GM23338 (cell line): ENCODE measurements around the gene MYF5. TPM values are rescaled to one million over a fixed set of nuclear protein-coding genes. Genes with fewer than 3 reads are reported as not detected.
A peak's percentile ranks its signal among the peaks of the same experiment; 100 is the strongest.

Source experiments
- ATAC-seq: fragments of 200-7000 bp; cut with Tn5 transposase; 3 replicates; pipeline ENCODE4 v1.9.1; 2020
- DNase-seq: peaks from one replicate; pipeline ENCODE4 v3.0.0-alpha.2; 2015; ENCODE audit warnings: low spot score
- H2AFZ ChIP-seq: fragments of 200-600 bp; sonication (generic); 2 replicates; pipeline ENCODE4 v1.8.0; 2016; ENCODE audit warnings: antibody characterized with exemption, mild to moderate bottlenecking, moderate library complexity
- H3F3A ChIP-seq: fragments of 200-600 bp; sonication (generic); replicated peaks from 2 replicates; pipeline ENCODE4 v1.8.0; 2017; ENCODE audit warnings: antibody characterized with exemption, mixed run types, low read depth
- H3K27ac ChIP-seq: fragments of 200-600 bp; sonication (generic); 2 replicates; pipeline ENCODE4 v1.6.1; 2016; ENCODE audit warnings: low read depth
- H3K27me3 ChIP-seq: fragments of 200-600 bp; sonication (generic); 2 replicates; pipeline ENCODE4 v1.8.0; 2016; ENCODE audit warnings: mild to moderate bottlenecking, mixed run types, moderate library complexity; ENCODE audit not compliant: insufficient read depth
- H3K36me3 ChIP-seq: fragments of 200-600 bp; sonication (generic); 2 replicates; pipeline ENCODE4 v1.8.0; 2016; ENCODE audit warnings: mild to moderate bottlenecking; ENCODE audit not compliant: insufficient read depth
- H3K4me1 ChIP-seq: fragments of 200-600 bp; sonication (generic); 2 replicates; pipeline ENCODE4 v1.8.0; 2016; ENCODE audit warnings: mild to moderate bottlenecking, moderate library complexity; ENCODE audit not compliant: insufficient read depth
- H3K4me2 ChIP-seq: fragments of 200-600 bp; sonication (generic); 2 replicates; pipeline ENCODE4 v1.7.1; 2017; ENCODE audit warnings: mixed run types
- H3K4me3 ChIP-seq: fragments of 200-600 bp; sonication (generic); 2 replicates; pipeline ENCODE4 v1.6.1; 2016; ENCODE audit warnings: mixed run types
- H3K79me2 ChIP-seq: fragments of 200-600 bp; sonication (generic); replicated peaks from 2 replicates; pipeline ENCODE4 v1.8.0; 2017; ENCODE audit warnings: mild to moderate bottlenecking; ENCODE audit not compliant: insufficient read depth
- H3K9me2 ChIP-seq: fragments of 200-600 bp; sonication (generic); 2 replicates; pipeline ENCODE4 v1.8.0; 2017; ENCODE audit not compliant: insufficient read depth
- H4K20me1 ChIP-seq: fragments of 200-600 bp; sonication (generic); replicated peaks from 2 replicates; pipeline ENCODE4 v1.8.0; 2017; ENCODE audit warnings: mild to moderate bottlenecking; ENCODE audit not compliant: insufficient read depth
- H3K27ac Mint-ChIP-seq: 2 replicates; pipeline ENCODE4 v1.8.0; 2020; ENCODE audit warnings: inconsistent platforms, mild to moderate bottlenecking, moderate library complexity, mixed read lengths
- H3K27me3 Mint-ChIP-seq: 3 replicates; pipeline ENCODE4 v1.8.0; 2022; ENCODE audit warnings: low read depth, mild to moderate bottlenecking, moderate library complexity, mixed read lengths, inconsistent platforms; ENCODE audit not compliant: insufficient read depth, poor library complexity
- H3K36me3 Mint-ChIP-seq: 3 replicates; pipeline ENCODE4 v1.8.0; 2021; ENCODE audit warnings: low read depth, mild to moderate bottlenecking, inconsistent platforms, moderate library complexity, mixed read lengths
- H3K4me1 Mint-ChIP-seq: 3 replicates; pipeline ENCODE4 v1.8.0; 2020; ENCODE audit warnings: mild to moderate bottlenecking, inconsistent platforms, mixed read lengths
- H3K4me3 Mint-ChIP-seq: 3 replicates; pipeline ENCODE4 v1.8.0; 2021; ENCODE audit warnings: moderate library complexity, mild to moderate bottlenecking, inconsistent platforms, mixed read lengths
- H3K9me3 Mint-ChIP-seq: 3 replicates; pipeline ENCODE4 v1.8.0; 2020; ENCODE audit warnings: moderate library complexity, mild to moderate bottlenecking, inconsistent platforms, mixed read lengths
- CREB1 ChIP-seq: fragments of 250-450 bp; sonication (Bioruptor Pico); IDR thresholded peaks from 2 replicates; pipeline ENCODE4 v1.5.0; 2020; ENCODE audit warnings: low read depth, mild to moderate bottlenecking, moderate library complexity
- EZH2 ChIP-seq: fragments of 200-600 bp; sonication (generic); IDR thresholded peaks from one replicate; pipeline ENCODE4 v1.8.0; 2017; ENCODE audit warnings: antibody characterized with exemption, mild to moderate bottlenecking, low read depth; ENCODE audit not compliant: unreplicated experiment
- ZNF114 ChIP-seq: fragments of 250-450 bp; sonication (Bioruptor Pico); IDR thresholded peaks from 2 replicates; pipeline ENCODE4 v1.5.0; 2020; ENCODE audit warnings: mild to moderate bottlenecking, moderate library complexity
- ZNF331 ChIP-seq: fragments of 250-450 bp; sonication (Bioruptor Pico); IDR thresholded peaks from 2 replicates; pipeline ENCODE4 v1.5.0; 2020; ENCODE audit warnings: low read depth, mild to moderate bottlenecking, moderate library complexity
- ZNF462 ChIP-seq: fragments of 250-450 bp; sonication (Bioruptor Pico); IDR thresholded peaks from 2 replicates; pipeline ENCODE4 v1.5.0; 2020; ENCODE audit warnings: mild to moderate bottlenecking, moderate library complexity
- polyA plus RNA-seq: library from polyadenylated mRNA; unstranded; fragments of >200 nt; fragmentation: Nextera tagmentation; extraction: Ambion mirVana; gene quantifications from 2 replicates; pipeline ENCODE4 v1.2.1, GENCODE V29; 2016
- total RNA-seq: library from RNA; depleted of rRNA; stranded (reverse); fragments of >200 nt; shearing (Covaris generic); gene quantifications from 2 replicates; pipeline ENCODE4 v1.2.3, GENCODE V29; 2014
- TF ChIP-seq, protein P1 (sequence below): IDR thresholded peaks from 2 replicates; pipeline ENCODE4 v1.6.1; 2016; ENCODE audit warnings: antibody characterized with exemption

Gene MYF5
- total and polyA plus RNA-seq, 2 experiments from 2014 or later, result not detected

- no peak overlapping the region for H3K27ac Mint-ChIP-seq
- peaks cover 67% of the 10 kb centered on the region for H3K4me1 Mint-ChIP-seq
- TF ChIP-seq ZNF462 (CRISPR knock-in tag) (no peak), EZH2 (no peak), CREB1 (CRISPR knock-in tag) (no peak), ZNF331 (CRISPR knock-in tag) (no peak), ZNF114 (CRISPR knock-in tag) (no peak)
- TF ChIP-seq, protein P1, sequence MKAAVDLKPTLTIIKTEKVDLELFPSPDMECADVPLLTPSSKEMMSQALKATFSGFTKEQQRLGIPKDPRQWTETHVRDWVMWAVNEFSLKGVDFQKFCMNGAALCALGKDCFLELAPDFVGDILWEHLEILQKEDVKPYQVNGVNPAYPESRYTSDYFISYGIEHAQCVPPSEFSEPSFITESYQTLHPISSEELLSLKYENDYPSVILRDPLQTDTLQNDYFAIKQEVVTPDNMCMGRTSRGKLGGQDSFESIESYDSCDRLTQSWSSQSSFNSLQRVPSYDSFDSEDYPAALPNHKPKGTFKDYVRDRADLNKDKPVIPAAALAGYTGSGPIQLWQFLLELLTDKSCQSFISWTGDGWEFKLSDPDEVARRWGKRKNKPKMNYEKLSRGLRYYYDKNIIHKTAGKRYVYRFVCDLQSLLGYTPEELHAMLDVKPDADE, result no peak
These were observed 3.8 kb upstream of the MYF5 start for GRCh38 chr12:80712866-80713265.

More at GRCh38 chr12:80712866-80713265, 3.8 kb upstream of the MYF5 start:
- Mint-ChIP-seq H3K9me3 (no peaks in the 10 kb centered on the region), H3K4me3 (no peak overlapping the region), H3K27me3 (peaks cover 68% of the 10 kb centered on the region), H3K36me3 (no peaks in the 10 kb centered on the region)
- Histone ChIP-seq H3K4me2 (0 out of 2 replicates have a peak overlapping the region, but pooled peaks have one; percentile 6), H3K27me3 (peaks cover 99% of the 10 kb centered on the region), H3K9me2 (no peaks in the 10 kb centered on the region), H2AFZ (no peak overlapping the region), H3F3A (peaks cover 12% of the 10 kb centered on the region; the same call in 1 of the 2 replicates), H4K20me1 (peaks cover 5% of the 10 kb centered on the region; the same call in 1 of the 2 replicates), H3K4me3 (no peak overlapping the region), H3K27ac (no peak overlapping the region), H3K79me2 (no peaks in the 10 kb centered on the region), H3K4me1 (peaks cover 79% of the 10 kb centered on the region), H3K36me3 (no peaks in the 10 kb centered on the region)
- DNase-seq, result no peak
- no peak for ATAC-seq
